MV-4-11 (cell line): ENCODE results near the gene SKIDA1.
"Not testable (repeated sequence)": the region's sequence is repeated elsewhere in the genome, so short reads cannot be mapped to it uniquely, and the experiment has no call there.

Source experiments
- DNase-seq: peaks from one replicate; lab custom pipeline; 2025; lab: John Stamatoyannopoulos, UW

SKIDA1 gene

GRCh38 chr10:21525367-21526187 is at the start of gene SKIDA1:
TSS of gene SKIDA1 (minus strand) at chr10:21525682. CDS start at chr10:21517822, 7,860 bp downstream.
- peak; percentile 81 for DNase-seq

- DNase-seq = not testable (repeated sequence)
Observed at GRCh38 chr10:21574514-21574913, 49.0 kb upstream of the SKIDA1 start.

GRCh38 chr10:21572578-21572977 is 47.1 kb upstream of the SKIDA1 start:
- DNase-seq = peak; percentile 20

- DNase-seq = no peak
Observed at GRCh38 chr10:21570761-21571521, 45.5 kb upstream of the SKIDA1 start.

GRCh38 chr10:21558984-21559383 is 33.5 kb upstream of the SKIDA1 start:
- DNase-seq = not testable (repeated sequence)

GRCh38 chr10:21556527-21556926 is 31.0 kb upstream of the SKIDA1 start:
- no peak for DNase-seq

- no peak for DNase-seq
Observed at GRCh38 chr10:21552638-21553037, 27.2 kb upstream of the SKIDA1 start.

GRCh38 chr10:21547246-21547645 is 21.8 kb upstream of the SKIDA1 start:
- no peak for DNase-seq

GRCh38 chr10:21540701-21541100 is 15.2 kb upstream of the SKIDA1 start:
- DNase-seq = not testable (repeated sequence)

- DNase-seq = no peak
Observed at GRCh38 chr10:21536874-21537273, 11.4 kb upstream of the SKIDA1 start.

GRCh38 chr10:21535976-21536375 is 10.5 kb upstream of the SKIDA1 start:
- DNase-seq = not testable (repeated sequence)

GRCh38 chr10:21535494-21535965 is 10.0 kb upstream of the SKIDA1 start:
- no peak for DNase-seq

GRCh38 chr10:21534604-21535493 is 9.4 kb upstream of the SKIDA1 start:
- DNase-seq = peak; percentile 25

GRCh38 chr10:21534280-21534586 is 8.8 kb upstream of the SKIDA1 start:
- DNase-seq = no peak

- DNase-seq = peak; percentile 87
Observed at GRCh38 chr10:21533467-21534279, 8.2 kb upstream of the SKIDA1 start, which contains the start of gene MLLT10. TSS of gene MLLT10 (plus strand) at chr10:21534232. CDS start at chr10:21534645, 413 bp downstream.

GRCh38 chr10:21532694-21533466 is 7.4 kb upstream of the SKIDA1 start:
- DNase-seq = no peak

GRCh38 chr10:21531164-21531563 is 5.7 kb upstream of the SKIDA1 start:
- peak; percentile 76 for DNase-seq

GRCh38 chr10:21530641-21531040 is 5.2 kb upstream of the SKIDA1 start:
- no peak for DNase-seq

GRCh38 chr10:21530168-21530567 is 4.7 kb upstream of the SKIDA1 start:
- no peak for DNase-seq
